HG02623 (cell line): ENCODE results near the gene ZNF687.
"Not testable (repeated sequence)": the region's sequence is repeated elsewhere in the genome, so short reads cannot be mapped to it uniquely, and the experiment has no call there.

Experiments used
- ATAC-seq: cut with Tn5 transposase; IDR thresholded peaks from one replicate; pipeline ENCODE4 v1.9.1; 2021; ENCODE audit warnings: moderate library complexity; ENCODE audit not compliant: unreplicated experiment

Gene ZNF687

GRCh38 chr1:151275341-151275740, 6.8 kb upstream of the ZNF687 start:
- not testable (repeated sequence) for ATAC-seq

GRCh38 chr1:151277249-151277648, 4.8 kb upstream of the ZNF687 start:
- no peak for ATAC-seq

GRCh38 chr1:151281225-151281968, 702 bp upstream of the ZNF687 start:
- ATAC-seq = peak; percentile 26

GRCh38 chr1:151282883-151283725, 1.0 kb downstream of the ZNF687 start:
- no peak for ATAC-seq

DNA sequence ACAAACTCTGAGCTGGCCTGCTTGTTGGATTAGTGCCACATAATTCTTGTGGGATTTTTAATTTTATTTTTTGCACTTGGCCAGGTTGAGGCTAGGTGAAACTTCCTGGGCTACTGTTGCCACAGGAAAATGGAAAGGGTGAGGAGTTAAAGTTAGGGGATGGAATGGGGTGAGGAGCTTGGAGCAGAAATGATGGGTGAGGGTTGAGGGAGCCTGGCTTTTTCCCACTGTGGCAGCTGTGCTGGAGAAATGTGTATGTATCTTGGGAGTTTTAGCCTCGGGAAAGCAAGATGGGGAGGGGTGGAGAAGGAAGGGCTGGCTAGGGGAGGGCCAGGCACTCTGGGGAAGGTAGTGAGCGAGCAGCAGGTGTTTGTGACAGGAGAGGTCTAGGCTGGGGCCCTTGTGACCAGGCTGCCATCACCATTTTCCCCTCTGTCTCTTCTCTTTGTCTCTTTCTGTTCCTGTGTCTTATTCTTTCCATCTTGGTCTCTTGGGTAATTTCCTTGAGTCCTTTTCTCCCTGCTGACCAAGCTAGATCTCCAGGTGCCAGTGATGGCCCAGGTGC, 2.0 kb downstream of the ZNF687 start:
- ATAC-seq = no peak

- no peak for ATAC-seq
Observed at GRCh38 chr1:151286619-151287340, 4.7 kb downstream of the ZNF687 start.

- no peak for ATAC-seq
Observed at GRCh38 chr1:151287341-151287699, 5.2 kb downstream of the ZNF687 start.

DNA sequence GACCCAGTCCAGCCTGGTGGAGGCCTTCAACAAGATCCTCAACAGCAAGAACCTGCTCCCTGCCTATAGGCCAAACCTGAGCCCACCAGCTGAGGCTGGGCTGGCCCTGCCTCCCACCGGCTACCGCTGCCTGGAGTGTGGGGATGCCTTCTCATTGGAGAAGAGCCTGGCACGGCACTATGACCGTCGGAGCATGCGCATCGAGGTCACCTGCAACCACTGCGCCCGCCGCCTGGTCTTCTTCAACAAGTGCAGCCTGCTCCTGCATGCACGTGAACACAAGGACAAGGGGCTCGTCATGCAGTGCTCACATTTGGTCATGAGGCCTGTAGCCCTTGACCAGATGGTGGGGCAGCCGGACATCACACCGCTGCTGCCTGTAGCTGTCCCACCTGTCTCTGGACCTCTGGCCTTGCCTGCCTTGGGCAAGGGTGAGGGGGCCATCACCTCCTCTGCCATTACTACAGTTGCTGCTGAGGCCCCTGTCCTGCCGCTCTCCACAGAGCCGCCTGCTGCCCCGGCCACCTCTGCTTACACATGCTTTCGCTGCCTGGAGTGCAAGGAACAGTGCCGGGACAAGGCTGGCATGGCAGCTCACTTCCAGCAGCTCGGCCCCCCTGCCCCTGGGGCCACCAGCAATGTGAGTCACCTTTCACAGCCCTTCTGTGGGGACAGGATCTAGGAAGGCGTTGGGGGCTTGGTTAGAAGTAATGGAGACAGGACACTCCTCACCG, 5.8 kb downstream of the ZNF687 start:
- ATAC-seq = no peak

- ATAC-seq = no peak
Observed at GRCh38 chr1:151288502-151288901, 6.4 kb downstream of the ZNF687 start.

DNA sequence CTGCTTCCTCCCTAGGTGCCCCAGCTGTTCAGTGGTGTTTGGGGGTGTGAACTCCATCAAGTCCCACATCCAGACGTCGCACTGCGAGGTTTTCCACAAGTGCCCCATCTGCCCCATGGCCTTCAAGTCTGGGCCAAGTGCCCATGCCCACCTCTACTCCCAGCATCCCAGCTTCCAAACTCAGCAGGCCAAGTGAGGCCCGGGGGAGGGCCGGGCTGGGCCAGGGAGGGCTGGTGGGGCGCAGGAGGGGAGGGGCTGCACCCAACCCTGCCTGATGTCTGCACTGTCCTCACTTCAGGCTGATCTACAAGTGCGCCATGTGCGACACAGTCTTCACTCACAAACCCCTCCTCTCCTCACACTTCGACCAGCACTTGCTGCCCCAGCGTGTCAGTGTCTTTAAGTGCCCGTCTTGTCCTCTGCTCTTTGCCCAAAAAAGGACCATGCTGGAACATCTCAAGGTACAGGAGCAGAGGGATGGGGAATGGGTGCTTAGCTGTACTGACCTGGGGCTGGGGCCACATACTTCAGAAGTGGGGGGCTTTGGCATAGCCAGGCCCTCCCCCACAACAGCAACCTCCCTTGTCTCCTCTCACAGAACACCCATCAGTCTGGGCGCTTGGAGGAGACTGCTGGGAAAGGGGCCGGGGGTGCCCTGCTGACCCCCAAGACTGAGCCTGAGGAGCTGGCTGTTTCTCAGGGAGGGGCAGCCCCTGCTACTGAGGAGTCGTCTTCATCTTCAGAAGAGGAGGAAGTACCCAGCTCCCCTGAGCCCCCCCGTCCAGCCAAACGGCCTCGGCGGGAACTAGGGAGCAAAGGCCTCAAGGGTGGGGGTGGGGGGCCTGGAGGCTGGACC, 7.2 kb downstream of the ZNF687 start:
- ATAC-seq = no peak

DNA sequence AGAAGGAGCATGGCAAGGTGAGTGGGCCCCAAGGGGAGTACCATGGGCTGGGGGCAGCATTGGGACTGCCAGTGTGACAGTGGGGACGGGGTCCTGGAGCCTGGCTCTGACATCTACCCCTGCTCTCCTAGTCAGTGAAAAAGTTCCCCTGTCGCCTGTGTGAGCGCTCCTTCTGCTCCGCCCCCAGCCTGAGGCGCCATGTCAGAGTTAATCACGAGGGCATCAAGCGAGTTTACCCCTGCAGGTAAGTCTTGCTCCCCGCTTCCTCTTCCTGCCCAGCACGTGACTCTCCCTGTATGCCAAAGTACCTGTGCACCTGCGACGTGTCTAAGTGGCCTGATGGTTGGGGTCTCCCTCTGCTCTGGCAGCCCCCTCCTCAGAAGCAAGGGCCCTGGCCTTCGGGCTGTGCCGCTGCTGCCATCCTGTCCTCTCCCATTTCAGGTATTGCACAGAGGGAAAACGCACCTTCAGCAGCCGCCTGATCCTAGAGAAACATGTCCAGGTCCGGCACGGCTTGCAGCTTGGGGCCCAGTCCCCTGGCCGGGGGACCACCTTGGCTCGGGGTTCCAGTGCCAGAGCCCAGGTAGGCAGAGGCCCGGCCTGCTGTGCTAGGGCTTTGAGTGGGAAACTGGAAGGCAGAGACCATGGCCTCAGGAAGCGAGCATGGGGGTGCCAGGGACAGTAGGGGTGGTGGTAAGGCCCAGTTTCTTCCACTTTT, 8.1 kb downstream of the ZNF687 start:
- ATAC-seq = no peak

DNA sequence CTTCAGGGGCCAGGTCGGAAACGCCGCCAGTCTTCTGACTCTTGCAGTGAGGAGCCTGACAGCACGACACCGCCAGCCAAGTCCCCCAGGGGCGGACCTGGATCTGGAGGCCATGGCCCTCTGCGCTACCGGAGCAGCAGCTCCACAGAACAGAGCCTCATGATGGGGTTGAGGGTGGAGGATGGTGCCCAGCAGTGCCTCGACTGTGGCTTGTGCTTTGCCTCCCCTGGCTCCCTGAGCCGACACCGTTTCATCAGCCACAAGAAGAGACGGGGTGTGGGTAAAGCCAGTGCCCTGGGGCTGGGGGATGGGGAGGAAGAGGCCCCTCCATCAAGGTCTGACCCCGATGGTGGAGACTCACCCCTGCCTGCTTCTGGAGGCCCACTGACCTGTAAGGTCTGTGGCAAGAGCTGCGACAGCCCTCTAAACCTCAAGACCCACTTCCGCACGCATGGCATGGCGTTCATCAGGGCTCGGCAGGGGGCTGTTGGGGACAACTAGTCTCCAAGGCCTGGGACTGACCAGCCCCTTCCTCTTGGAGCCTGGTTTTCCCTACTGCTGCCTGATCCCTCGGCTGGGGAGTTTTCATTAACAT, 8.7 kb downstream of the ZNF687 start:
- ATAC-seq = no peak

DNA sequence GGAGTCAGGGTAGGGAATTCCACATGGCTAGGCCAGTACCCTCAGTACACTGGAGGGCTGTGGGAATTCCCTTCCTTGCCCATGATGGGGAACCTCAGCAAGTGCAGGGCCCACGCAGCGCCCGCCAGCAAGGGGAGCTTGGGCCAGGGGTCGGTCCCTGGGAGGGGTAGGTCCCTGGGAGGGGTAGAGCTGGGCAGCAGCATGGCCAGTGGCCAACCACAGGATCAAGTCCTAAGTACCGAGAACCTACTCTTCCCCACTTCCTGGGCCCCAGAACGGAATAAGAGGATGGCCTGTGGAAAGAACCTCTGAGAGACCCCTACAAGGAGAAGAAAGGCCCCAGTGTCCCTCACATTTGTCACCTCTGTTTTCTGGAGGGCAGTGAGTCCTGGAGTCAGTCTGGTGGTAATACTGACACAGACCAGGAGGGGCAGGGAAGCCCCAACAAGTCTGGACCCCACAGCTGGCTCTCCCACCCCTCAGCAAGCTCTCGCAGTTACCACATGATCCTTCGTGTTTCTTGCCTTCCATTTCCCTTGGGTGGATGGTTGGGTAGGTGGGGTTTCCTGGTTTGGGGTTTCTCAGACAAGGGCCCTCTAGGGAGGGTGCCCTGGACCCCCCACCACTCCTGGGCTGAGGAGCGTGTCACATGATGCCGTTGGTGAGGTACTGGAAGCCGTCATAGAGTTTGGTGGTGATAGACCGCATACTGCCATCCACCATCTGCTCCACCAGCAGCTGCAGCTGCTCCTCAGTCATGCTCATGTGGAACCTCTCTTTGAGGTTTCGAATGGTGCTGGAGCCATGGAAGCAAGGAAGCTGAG, 10.3 kb downstream of the ZNF687 start:
- ATAC-seq = no peak

DNA sequence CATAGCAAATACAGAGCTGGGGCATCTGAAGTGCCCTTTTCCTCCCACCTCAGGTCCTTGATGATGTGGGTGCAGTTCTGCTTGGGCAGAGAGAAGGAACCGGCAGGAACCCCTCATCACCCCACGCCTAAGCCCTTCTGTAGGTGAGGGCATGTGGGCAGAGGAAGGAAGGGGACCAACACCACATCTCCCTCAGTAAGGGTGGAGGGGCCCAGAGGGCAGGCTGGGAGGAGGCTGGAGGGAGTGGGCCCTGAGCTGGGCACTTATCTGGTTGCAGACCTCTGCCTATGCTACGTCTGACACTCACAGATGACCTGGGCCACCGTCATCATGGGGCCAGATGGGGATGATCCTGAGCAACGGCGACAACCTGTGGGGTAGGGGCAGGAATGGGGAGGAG, 11.0 kb downstream of the ZNF687 start:
- ATAC-seq = no peak

DNA sequence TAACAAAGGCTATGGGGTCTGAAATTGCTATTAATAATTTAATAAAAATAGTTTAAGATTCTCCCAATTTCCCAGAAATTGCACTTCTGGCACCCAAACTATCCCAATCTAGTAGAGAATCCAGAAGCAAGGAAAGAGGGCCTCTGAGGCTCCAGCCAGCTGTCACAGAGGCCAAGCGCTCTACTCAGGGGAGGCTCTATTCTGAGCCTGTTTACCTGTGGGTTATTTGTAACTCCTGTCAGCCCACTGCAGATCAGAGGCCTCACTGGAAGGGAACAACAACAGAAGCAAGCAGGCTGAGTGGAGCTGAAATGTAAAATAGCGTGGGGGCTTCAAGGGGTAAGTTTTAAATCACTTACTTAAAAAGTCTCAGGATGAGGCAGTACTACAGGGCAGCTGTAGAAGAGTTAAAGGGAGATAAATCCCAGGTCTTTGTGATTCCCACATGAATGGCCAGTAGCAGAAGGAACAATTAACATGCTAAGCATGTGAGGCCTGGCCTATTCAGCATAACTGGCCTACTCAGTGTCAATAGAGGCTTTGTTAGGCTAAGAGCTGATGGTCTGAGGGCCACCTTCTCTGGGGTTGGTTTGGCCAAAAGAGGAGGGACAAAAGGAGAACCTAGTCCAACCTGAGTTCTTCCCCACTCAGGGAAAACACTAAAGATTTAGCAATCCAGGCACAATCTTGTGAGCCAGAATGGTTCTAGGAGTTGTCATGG, 12.8 kb downstream of the ZNF687 start:
- no peak for ATAC-seq

DNA sequence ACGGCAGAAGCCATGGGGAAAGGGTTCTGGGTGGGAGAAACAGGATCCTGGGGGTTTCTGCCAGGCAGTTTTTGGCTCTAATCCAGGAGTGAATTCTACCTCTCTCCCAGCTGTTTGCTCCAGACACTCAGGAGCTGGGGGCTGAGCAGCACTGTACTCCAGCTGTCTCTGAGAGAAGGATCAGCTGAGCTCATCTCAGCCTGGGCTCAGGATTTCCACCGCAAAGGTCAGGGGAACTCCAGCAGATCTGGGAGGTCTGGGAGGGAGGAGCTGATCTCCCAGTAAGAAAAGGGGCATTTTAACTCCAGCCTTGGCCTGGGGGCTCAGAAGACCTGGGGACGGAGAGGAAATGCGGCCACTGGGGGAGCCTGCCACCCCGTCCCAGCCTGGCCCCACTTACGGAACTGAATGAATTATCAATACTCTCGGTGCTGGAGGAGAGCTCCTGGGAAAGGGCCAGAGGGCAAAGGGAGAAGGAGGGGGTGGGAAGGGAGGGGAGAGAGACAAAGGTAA, 27.8 kb downstream of the ZNF687 start:
- no peak for ATAC-seq

- ATAC-seq = no peak
Observed at GRCh38 chr1:151311011-151311410, 28.9 kb downstream of the ZNF687 start.
